Hematopoietic multipotent progenitor cell treated with erythropoietin and hydrocortisone succinate and interleukin-3 and kit ligand, for 15 days (in vitro differentiated cells): ENCODE measurements around the gene RNF10.
A peak's percentile ranks its signal among the peaks of the same experiment; 100 is the strongest.
"Not testable (repeated sequence)": the region's sequence is repeated elsewhere in the genome, so short reads cannot be mapped to it uniquely, and the experiment has no call there.

Experiments
- DNase-seq: peaks from one replicate; pipeline ENCODE4 v3.0.0-alpha.2; 2015; ENCODE audit warnings: low spot score

RNF10 gene

DNA sequence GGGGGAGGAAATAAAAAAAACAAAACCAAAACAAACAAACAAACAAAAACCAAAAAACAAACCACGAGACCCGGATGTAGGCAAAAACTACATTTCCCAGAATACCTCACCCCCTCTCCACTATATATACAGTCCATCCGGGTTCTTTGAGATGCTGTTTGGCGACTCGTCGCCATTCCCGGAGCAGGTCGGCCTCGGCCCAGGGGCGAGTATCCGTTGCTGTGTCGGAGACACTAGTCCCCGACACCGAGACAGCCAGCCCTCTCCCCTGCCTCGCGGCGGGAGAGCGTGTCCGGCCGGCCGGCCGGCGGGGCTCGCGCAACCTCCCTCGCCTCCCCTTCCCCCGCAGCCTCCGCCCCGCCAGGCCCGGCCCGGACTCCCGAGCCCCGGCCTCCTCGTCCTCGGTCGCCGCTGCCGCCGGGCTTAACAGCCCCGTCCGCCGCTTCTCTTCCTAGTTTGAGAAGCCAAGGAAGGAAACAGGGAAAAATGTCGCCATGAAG lies at the start of gene RNF10:
Gene RNF10 (plus strand): TSS at position 154 of the 500 bp plus-strand sequence. CDS start 456 bp downstream, outside the sequence.
- DNase-seq = peak; percentile 93

DNA sequence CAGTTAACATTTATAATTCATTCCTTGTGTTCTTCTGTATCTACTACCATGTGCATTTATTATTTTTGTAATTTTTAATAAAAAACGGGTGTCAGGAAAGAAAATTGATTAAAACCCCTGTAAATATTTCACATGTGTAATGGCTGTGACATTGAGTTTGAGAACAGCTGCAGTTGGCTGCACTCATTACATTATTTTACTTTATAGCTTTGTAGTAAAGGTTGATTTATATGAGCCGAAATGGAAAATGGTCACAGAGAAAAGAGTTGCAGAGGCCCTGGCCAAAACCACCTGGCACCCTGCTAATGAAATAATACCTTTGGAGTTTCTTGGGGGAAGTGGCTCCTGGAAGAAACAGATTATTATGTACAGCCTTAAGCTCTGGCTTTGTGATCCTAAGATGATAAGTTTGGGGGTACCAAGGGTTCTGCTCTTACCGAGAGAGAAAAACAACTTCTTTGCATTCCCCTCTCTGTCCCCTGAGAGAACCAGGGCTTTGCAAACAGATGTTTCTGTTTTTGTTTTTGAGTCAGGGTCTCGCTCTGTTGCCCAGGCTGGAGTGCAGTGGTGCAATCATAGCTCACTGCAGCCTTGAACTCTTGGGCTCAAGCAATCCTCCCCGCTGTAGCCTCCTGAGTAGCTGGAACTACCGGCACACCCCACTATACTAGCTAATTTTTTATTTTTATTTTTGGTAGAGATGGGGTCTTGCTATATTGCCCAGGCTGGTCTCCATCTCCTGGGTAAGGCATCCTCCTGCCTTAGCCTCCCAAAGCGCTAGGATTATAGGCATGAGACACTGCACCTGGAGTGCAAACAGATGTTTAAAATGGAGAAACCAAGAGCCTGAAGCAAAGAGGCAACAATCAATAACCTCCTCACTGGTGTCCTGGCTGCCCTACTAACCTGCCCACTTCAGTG lies 47.9 kb upstream of the RNF10 start:
- no peak for DNase-seq

DNA sequence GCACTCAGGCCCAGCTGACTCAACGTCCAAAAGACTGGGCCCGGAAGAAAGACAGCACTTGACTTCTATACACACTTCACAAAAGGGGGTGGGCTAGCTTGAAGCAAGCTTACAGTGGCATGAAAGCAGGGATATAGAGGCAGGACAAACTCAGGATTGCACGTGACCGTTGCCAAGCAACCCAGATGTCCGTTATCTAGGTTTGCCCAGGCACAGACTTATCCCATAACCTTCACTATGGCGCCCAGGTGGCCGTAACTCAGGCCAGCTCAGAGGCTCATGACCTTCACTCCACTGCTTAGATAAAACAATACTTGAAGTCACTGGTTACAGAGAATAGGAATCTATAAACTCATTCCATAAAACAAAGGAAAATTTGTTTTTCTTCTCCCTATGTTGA lies 46.6 kb upstream of the RNF10 start:
- DNase-seq = peak; percentile 53

DNA sequence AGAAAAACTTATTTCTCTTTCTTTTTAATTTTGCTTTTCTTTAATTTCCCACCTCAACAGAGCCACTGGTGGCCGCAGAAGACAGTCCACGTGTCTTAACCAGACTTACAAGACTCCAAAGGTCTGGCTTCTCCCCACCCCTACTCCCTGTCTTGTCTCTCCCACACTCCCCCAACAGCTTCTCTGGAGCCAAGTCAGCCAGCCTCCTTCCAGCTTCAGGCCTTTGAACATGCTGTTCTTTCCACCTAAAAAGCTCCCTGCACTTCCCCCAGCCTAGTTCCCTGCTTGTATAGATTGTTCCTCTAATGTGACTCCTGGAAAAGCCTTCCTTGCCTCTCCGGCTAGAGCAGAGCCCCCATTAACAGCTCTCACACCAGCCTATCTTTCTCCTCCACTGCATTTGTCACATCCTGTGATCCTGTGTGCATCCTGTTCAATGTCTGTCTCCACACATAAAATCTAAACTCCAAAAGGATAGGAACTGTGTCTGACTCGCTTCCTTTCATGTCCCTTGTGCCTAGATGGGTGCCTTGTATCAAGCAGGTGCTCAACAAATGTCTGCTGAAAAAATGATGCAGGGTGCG lies 46.0 kb upstream of the RNF10 start:
- DNase-seq = no peak

DNA sequence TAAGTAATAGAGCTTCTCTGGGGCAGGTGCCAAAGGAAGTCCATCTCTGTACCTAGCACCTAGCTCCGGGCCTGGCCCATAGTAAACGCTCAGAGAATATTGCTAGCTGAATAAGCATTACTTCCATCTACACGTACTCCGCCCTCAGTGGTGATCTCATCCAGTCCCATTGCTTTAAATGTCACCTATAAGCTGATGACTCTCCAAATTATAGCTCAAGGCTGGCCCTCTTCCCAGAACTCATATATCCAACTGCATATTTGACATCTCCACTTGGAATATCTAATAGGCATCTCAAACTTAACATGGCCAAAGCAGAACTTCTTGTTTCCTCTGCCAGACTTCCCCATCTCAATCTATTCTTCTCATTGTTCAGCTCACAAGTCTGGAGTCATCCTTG lies 45.1 kb upstream of the RNF10 start:
- DNase-seq = no peak

DNA sequence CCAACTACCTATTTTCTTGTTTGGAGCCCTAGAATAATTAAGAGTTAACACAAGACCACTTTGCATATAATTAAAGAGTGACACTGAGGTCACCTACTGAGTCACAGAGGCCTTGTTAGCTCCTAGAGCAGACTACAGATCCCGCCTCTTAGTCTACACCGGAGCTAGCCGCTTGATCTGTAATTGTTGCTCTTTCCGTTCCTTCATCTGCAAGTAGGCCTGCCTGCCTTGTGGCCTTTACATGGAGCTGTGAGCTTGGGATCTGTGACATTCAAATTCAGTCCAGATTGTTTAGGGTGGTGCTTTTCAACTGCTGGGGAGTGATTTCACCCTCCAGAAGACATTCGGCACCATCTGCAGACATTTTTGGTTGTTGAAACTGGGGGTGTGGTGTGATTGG lies 43.8 kb upstream of the RNF10 start:
- no peak for DNase-seq

DNA sequence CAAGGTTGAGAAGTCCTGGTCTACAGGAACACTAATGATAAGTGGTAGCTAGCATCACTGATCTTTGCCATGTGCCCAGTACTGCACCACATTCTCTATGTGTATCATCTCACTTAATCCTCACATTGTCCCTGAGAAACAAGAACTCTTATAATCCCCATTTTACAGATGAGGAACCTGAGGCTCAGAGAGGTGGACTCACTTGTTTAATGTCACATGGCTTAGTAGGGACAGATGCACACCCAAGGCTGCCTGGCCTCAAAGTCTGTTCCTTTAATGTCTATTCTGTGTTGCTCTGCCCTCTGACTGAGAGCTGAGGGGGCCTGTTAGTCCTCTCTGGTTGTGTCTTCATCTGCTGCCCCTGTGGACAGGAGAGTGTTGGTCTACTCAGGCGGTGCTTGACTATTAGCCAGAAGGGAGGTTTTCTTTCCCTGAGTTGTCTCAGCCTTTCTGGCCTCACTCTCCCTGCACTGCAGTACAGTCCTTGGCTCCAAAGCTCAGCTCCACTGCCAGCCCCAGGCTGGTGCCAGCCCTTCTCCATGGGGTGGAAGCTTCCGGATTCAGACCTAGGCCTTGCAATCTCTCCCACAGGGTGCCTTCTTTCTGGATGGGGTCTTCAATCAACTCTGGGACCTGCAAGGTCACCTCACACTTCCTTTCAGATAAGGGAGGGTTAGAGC lies 43.2 kb upstream of the RNF10 start:
- no peak for DNase-seq

DNA sequence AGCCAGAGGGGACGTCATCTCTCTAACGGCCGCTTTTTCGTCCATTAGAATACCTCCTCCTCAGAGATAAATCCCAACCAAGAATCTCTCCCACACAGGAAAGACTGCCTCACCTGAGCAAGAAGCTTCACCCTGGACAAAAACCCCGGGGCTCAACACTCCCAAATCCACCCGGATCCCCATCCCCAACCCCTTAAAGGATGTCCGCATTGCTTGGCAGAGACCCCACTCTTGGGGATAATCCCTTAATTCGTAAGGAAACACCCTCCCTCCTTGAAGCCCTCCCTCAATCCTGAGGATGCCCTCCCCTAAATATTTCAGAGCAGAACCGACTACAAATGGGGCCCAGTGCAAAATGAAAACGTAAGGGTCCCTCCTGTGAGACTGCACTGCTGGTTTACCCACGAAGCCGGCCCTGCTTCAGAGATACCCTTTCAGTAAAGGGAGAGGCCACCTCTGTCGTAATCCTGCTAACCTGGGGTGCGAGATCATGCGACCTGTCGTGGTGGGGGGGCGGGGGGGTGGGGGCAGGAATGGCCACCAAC lies 38.9 kb upstream of the RNF10 start:
- DNase-seq = no peak

DNA sequence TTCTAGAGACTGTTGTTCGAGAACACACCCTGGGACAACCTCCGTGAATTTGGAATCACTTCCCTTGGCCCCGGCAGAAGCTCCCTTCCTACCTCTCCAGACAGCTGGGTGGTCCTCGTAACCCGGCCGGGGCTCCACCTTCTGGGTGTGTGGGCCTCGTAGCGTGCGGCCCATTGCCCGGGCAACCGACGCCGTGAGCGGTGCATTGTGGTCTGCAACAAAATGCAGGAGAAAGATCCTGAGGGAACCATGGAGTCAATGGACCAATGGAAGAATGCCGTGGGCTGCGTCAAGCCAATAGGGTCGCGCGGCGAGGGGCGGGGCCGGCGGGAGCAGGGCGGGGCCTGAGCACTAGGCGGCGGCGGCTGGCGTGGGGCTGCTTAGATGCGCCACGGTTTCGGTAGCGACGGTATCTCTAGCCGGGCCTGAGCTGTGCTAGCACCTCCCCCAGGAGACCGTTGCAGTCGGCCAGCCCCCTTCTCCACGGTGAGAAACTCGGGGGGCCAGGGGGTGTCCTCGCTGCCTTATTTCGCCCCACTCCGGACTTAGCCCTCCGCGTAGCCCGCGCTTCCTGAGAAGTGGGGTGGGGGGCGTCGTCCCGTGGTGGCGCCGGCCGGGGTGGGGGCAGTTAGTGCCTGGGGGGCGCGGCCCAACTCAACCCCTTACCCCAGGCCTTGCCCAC lies 38.3 kb upstream of the RNF10 start, which contains the start of gene DYNLL1:
Gene DYNLL1 (plus strand): TSS at position 383 of the 682 bp plus-strand sequence. CDS start 309 bp downstream, outside the sequence.
- peak; percentile 95 for DNase-seq

DNA sequence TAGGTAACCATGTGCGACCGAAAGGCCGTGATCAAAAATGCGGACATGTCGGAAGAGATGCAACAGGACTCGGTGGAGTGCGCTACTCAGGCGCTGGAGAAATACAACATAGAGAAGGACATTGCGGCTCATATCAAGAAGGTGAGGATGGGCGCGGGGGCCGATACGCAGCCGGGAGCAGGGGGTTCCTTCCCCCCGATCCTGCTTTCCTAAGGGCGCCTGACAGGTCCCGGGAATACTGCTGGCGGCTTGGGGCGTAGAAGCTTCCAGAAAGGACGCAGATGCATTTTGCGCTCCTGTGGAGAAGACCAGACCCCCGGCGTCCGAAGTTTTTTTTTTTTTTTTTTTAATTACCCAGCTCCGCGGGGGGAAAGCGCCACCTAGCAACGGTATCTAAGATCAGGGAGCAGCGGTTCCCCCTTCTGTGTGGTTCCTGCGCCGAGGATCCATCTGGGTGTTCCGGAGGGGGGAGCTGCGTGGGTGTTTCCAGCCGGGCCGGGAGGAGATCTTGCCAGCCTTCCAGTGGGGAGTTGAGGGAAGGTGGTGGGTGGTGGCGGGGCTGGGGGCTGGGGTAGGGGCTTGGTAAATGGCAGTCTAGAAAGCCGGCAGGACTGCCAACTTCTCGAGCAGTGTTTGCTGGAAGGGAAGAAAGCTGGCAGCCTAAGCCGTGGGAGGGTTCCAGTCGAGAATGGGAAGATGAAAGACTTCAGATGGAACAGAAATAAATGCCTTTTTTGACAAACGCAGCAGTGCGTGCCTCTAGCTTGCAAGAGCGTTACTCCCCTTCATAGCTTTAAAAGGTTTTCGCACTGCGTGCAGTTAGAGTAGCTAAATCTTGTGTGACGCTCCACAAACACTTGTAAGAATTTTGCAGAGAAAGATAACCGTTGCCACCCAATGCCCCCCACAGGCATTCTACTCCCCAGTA lies 37.5 kb upstream of the RNF10 start:
- peak; percentile 54 for DNase-seq

DNA sequence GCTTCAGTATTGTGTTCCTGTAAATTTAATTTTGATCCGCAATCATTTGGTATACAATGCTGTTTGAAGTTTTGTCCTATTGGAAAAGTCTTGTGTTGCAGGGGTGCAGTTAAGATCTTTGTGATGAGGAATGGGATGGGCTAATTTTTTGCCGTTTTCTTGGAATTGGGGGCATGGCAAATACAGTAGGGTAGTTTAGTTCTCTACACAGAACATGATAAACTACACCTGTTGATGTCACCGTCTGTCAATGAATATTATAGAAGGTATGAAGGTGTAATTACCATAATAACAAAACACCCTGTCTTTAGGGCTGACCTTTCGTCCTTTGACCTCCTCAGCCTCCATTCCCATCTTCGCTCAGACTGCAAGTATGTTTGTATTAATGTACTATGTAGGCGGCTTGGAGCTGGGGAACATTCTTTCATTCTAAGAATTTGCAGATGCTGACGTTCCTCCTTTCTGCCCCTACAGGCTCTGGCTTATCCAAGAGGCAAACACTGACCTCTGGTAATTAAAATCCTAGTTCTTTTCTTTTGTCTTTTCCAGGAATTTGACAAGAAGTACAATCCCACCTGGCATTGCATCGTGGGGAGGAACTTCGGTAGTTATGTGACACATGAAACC lies 36.5 kb upstream of the RNF10 start:
- no peak for DNase-seq

DNA sequence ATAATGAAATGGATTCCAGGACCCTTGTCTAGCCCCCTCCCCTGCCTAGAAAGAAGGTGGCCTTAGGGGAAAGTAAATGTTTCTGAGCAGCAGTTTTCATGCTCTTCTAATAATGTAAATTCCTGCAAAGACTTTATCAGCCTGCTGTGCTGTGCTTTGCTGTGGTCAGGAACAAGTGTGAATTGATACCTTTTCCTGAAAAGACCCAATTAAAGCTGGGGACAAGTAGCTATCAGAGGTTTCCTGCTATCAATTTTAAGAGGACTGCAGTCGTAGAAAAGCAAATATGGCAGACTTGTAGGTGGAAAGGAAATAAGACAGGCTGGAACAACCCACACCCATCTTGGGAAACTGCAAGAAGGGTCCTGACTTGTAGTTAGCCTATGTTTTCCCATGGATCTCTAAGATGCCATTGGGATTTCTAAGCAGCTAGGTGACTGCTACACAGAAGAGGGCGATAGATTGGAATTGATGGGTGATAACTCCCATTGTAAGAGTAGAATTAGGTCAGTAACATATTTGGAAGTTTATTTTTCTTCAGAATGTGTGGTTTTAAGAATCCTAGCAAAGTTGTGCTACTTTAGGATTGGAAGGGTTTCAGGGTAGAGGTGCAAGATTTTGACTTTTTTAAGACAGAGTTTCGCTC lies 35.2 kb upstream of the RNF10 start:
- DNase-seq = no peak

DNA sequence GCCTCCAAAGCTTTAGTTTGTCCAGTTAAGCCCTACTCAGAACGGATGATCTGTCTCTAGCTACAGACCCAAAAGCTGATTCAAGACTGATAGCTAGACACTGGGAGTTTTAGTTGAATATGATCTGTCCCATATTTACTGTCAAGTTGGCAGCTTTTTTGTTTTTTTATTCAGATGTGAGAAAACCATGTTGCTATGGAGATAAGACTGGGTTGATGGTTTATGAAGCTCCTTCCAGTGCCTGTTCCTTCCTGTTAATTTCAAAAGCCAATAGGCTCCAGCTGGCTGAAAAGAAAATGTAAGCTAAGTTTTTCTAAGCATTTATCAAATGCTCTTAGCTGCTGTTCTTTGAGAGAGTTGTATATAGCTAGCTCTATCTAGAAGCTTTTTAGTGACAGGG lies 33.6 kb upstream of the RNF10 start:
- no peak for DNase-seq

DNA sequence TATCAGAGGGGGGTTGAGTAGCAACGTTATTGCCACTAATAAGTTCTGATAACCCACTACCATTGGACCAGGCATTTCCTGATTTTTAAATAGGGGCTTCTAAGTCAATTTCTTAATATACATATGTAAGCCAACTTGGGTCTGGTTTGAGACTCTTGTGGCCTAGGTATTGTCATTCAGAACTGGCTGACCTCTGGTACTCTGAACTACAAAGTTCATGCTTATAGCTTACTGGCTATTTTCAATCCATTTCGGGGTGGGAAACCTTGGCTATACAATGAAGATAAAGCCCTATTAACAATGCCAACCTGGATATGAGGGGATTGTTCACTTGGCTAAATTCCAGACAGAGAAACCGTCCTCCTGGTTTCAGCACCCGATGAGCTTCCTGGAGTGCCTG lies 29.6 kb upstream of the RNF10 start:
- no peak for DNase-seq

DNA sequence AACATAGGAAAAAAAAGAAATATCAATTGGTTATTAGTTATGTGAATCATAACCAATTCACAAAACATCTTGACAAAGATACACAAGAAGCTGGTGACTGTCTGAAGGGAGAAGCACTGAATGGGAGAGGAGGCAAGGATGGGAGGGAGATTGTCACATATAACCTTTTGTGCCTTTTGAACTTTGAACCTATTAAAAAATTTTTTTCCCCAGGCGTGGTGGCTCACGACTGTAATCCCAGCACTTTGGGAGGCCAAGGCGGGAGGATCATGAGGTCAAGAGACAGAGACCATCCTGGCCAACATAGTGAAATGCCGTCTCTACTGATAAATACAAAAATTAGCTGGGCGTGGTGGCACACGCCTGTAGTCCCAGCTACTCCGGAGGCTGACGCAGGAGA lies 25.6 kb upstream of the RNF10 start:
- no peak for DNase-seq

DNA sequence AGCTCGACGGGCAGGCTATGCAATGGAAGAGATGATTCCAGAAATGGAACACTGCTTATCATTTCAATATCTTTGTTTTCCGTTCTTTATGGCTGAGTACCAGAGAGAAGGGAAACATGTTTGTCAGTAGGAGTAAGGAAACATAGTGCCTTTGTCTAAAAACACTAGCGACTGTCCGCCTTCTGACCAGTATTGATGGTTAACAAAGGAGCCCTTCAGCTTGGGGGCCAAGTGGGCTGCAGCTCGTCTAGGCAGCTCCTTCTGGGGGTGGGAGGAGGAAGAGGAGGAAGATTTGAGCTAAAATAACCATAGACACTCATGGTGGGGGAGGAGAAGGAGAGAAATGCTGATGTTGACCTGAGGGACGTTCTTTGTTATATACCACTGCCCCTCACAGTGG lies 20.2 kb upstream of the RNF10 start:
- DNase-seq = no peak

DNA sequence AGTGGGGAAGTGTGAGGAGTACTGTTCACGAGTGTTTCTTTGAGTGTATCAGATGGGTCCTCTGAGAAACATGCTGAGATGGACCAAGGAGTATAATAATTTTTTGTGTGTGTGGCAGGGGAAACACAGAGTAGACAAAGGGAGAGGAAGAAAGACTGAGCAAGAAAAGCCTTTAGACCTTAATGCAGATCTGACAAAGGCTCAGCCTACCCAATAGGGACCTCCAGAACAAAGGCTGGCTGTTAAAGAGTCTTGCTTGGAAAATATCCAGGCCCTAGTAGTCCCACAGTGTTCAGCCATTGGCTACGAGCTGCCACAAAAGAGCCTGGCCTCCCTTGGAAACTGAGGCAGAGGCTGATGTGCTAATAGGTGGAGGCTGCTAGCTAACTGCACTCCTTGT lies 18.7 kb upstream of the RNF10 start:
- no peak for DNase-seq

DNA sequence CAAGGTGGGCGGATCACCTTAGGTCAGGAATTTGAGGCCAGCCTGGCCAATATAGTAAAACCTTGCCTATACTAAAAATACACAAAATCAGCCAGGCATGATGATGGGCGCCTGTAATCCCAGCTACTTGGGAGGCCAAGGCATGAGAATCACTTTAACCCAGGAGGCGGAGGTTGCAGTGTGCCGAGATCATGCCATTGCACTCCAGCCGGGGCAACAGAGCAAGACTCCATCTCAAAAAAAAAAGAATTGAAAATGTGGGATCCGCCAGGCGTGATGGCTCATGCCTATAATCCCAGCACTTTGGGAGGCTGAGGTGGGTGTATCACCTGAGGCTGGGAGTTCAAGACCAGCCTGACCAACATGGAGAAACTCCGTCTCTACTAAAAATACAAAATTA lies 14.8 kb upstream of the RNF10 start:
- not testable (repeated sequence) for DNase-seq

DNA sequence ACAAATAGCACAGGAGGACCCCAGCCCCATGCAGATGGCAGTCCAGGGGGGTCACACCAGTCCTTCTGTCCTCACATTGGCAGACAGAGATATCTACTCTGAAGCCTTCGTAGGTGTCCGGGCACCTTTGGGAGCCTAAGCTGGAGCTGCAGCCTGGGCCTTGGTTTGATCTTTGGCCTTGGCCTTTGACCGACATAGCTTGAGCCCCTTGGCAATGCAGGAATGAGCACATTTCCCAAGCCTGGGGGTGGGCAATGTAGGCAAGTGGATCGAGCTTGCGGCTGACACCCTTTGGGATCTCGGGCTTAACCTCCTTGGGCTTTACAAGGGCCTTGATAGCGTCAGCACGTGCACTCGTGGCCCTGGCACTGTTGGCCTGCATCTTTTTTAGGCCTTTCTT lies 11.6 kb upstream of the RNF10 start:
- no peak for DNase-seq
